T-helper 9 cell (primary cell): Measurements from ENCODE around the gene CYSTM1.
"Not testable (repeated sequence)": the region's sequence is repeated elsewhere in the genome, so short reads cannot be mapped to it uniquely, and the experiment has no call there.

ENCODE experiments used
- DNase-seq: peaks from one replicate; pipeline ENCODE4 v3.0.0-alpha.2; 2020

Gene CYSTM1

DNA sequence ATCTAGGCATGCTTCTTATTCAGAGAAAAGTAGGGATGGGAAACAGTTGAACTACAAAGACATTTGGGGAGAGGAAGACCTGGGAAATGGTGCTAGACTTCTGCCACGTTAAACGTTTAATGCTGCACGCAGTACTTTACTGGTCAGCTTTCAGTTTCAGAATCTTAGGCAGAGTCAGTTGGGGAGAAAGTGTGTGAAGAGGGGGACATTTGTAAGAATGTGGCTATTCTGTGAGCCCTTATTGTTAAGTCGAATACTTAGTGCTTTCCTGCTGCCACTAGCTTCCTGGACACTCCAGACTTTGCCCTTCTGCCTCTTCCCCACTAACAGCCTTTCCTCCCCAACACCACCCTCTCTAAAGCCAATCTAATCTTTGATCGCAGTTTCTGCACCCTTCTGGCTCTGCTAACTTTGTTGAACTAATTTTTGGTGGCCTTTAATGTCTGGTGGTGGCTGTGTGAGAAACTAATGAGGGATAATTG is 6.1 kb downstream of the CYSTM1 start:
- DNase-seq, result no peak

DNA sequence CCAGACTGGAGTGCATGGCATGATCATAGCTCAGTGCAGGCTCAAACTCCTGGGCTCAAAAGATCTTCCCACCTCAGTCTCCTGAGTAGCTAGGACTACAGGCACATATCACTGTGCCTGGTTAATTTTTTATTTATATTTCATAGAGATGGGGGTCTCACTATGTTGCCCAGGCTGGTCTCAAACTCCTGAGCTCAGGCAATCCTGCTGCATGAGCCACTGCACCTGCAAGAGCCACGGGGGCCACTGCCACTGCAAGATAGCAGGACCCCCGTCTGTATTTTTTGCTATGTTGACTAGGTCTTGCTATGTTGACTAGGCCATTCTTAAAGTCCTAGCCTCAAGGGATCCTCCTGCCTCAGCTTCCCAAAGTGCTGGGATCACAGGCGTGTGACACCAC is 6.5 kb downstream of the CYSTM1 start:
- DNase-seq, result no peak

DNA sequence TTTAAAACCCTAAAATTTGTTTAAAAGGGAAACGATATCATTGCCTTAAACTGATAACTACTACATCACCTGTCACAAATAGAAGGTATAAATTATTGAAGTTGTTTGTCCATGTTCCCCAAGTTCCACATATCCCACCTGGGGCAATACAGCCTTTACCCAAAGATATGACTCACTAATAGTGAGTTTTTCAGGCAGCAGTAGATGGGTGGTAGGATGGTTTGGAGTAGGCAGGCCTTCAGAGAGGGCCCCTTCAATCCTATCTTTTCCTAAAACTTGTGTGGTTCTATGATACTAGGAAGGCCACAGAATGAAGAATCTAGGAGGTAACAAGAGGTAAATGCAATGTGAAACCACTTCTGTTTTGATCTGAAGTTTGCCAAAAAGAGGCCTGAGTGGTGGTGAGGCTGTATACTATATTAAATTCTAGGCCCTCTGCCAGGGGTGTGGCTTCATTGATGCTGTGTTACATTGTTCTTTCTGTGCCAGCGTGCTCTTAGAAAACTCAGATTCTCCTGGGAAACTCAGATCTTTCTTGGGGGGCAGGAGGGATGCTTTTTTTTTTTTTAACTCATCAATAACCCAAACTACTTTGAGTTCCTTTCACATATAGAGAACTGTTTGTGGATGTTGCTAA is 7.2 kb downstream of the CYSTM1 start:
- DNase-seq, result no peak

DNA sequence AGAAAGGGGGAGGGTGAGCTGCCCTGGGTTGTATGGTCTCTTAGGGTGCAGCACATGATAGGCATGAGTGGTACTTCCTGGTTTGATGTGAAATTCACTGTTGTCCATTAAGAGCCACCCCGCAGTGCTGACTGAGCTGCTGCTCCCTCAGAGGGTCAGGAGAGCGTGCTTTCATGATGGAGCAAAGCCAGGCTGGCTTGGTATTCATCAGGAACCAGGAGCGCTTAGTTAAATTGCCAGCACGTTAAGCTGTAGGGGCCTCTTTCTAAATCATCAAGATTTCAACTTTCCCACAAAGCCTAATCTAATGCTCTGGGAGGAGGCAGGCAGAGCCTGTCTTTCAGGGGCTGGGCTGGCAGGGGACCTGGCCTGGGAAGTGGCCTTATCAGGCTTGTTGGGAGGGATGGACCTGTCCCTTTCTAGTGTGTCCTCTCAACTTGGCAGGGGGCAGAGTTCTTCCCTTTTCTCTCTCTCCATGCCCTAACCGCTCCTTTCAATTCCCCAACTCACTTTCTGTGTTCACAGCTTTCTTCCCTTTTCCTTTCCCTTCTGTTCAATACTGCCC is 7.9 kb downstream of the CYSTM1 start:
- no peak for DNase-seq

DNA sequence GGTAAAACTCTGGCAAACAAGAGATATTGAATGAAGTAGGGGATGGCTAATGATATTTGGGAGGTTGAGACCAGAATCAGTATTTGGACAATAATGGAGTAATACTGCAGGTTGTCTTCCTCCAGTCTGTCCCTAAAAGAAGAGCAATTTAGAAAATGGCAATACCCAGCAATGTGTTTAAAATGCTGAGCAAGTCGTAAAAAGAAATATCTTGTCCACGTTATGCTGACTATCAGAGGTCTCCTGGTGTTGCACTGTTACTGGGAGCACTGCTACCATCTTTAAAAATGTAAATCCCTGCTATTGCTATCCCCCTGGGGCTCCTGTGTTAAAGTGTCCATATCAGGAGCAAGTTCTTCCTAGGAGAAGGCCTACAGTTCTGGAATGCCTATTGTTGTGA is 10.4 kb downstream of the CYSTM1 start:
- no peak for DNase-seq

DNA sequence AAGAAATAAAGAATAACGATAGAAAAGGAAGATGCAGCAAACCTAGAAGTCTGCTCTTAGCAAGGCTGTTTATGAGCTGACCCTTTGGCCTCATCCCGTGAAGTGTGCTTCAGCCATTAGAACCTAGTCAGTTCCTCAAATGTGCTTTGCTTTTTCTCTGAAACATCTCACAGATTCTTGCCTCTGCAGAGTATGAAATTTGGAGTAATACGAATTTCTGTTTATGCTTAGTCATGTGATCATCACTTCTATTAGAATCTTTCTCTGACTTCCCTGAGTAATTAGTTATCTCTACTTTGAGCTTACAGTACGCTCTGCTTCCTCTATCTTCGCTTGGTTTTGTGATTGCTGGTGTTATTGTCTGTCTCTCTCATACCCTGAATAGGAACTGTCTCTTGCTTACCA is 11.3 kb downstream of the CYSTM1 start:
- DNase-seq, result no peak

DNA sequence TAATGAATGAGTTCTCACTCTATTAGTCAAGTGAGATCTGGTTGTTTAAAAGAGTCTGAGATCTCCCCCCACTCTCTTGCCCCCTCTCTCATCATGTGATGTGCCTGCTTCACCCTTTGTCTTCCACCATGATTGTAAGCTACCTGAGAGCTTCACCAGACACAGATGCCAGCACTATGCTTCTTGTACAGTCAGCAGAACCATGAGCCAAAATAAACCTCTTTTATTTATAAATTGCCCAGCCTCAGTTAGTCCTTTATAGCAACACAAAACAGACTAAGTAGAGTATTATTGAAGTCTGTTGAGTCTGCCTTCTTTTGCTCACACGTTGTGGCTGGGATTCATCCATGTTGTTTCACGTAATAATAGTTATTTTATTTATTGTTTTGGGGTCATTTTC is 14.3 kb downstream of the CYSTM1 start:
- no peak for DNase-seq

DNA sequence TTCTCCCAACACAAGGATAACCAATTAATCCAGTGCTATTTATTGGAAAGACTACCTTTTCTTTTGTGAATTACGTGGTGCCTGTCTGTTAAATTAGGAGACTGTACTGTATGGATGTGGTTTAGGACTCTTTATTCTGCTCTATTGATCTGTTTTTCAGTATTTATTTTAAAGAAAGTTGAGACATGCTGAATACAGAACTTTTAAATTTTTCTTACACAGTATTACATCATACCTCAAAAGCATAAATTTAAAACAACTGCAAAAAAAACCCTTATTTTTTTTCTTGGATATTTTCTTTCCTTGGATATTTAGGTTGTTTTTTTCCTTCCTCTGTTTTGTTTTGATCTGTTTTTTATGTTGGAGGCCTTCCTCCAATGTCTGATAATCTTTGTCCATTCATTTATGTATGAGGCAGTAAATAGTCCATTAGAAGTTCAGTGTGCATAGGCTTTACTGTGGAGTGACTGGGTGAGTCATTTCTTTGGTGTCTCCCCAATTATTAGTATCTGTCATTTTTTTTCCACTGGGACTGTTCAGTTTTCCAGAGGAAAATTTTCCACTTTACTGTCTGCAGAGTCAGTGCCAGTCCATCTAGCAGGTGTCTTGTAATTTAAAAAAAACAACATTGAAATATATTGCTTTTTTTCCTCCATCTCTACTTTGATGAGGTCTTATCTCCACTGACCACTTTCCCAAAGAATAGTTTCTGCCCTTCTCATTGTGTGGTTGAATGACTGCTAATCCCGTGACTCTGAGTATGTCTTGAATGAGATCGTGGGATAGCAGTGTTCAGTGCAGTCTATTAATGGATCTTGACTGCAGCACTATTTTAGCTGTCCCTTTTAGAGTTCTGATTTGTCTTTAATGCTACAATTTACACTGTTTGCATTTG is 15.2 kb downstream of the CYSTM1 start:
- no peak for DNase-seq

DNA sequence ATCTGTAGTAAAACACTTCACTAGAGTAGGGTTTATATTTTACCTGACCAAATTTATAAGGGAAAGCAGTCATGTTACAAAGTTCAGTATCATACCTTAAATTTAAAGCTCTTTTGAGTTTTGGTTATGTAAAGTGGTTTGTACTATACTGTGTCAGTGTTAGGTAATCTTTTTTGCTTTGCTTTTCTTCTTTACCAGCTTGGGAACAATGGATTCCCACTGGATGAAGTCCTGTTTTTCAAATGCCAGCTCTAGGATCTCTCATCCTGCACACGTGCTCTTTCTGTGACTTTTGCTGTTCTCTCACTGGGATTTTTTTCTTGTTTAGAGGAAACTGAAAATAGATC is 15.9 kb downstream of the CYSTM1 start:
- no peak for DNase-seq

DNA sequence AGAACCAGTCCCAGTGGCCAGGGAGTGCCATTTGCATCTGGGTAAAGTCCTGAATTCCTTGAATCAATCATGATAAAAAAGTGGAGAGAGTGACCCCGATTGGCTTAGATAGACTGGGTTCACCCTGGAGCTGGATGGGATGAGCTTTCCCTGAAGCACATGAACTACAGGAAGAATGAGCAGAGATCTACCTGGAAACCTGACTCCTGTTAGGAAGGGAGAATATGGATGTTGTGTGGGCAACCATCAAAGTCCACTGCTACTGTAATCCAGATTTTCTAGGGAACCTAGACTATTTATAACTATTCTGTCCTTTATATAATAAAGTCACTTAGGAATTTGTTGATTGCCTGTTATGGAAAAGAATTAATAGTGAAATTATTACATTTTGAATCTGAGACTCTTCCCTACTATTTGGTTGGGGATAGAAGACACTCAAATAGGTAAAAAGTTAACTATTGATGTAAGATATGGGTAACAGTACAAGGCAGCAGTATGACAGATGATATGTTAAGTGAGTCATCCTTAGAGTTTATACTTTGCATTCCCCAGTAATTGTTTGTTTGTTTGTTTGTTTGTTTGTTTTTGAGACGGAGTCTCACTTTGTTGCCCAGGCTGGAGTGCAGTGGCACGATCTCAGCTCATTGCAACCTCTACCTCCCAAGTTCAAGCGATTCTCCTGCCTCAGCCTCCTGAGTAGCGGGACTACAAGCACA is 17.9 kb downstream of the CYSTM1 start:
- DNase-seq, result no peak

DNA sequence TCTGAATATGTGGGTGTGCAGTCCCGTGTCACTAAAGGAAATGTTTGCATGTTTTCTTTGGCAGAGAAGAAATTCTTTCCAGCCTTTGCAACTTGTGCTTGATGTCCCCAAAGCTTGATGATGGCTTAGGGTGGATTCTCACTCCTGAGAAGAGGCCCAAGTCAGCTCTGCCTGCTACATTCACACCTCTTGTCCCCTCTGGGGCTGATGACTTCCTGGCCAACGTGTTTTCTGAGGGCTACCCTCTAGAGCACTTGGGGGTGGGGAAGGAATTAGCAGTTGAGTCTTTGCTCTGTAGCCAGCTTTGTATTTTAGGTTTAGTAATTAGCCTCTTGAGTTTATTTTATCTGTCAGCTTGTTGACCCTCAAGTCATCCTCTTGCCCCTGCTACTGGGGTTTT is 19.7 kb downstream of the CYSTM1 start:
- DNase-seq, result no peak

DNA sequence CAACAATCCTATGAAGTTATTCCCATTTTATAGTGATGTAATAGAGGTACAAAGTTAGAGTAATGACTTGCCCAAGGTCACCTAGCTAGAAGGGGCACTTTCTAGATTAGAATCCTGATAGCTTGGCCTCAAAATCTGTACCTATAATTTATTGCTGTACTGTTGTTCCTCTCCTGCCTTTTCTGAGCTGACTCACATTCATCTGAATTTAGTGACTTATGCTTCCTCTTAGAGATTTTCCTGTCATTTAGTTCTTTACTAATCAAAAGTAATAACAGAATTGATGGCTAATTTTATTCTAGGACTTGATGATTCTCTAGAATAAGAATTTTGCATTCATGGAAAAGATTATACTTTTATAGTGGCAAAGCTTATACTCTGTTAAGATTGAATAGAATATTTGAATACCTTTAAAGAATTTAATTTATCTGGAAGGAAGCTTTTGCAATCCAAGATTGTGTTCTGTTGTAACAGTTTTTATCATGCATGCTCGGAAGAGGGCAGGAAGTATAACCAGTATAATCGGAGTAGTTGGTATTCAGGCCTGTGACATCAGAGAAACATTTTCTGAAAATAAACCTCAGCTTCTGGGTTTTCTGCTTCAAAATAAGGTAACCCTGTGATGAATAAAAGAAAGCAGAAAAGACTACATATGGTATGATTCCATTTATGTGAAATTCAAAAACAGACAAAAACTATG is 21.3 kb downstream of the CYSTM1 start:
- DNase-seq, result no peak

DNA sequence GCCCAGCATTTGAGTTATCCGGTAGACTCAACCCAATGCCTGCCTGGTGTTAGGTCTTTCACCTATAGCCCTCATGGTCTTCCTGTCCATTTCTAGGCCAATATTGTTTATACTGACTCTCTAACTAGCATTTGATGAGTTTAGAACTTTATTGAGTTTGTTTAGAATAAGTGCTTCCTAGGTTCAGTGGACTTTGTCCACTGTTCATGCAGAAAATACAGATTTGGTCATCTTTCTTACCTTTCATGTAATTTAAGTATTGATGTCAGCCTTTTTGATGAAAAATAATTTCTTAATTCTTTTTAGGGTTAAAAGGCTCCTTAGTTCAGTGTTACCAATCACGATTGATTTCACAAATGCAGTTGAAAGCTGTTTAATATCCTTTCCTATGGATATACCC is 22.0 kb downstream of the CYSTM1 start:
- DNase-seq, result no peak

DNA sequence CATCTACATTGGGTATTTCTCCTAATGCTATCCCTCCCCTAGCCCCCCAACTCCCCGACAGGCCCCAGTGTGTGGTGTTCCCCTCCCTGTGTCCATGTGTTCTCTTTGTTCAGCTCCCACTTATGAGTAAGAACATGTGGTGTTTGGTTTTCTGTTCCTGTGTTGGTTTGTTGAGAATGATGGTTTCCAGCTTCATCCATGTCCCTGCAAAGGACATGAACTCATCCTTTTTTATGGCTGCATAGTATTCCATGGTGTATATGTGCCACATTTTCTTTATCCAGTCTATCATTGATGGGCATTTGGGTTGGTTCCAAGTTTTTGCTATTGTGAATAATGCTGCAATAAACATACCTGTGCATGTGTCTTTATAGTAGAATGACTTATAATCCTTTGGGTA is 23.9 kb downstream of the CYSTM1 start:
- DNase-seq, result not testable (repeated sequence)

DNA sequence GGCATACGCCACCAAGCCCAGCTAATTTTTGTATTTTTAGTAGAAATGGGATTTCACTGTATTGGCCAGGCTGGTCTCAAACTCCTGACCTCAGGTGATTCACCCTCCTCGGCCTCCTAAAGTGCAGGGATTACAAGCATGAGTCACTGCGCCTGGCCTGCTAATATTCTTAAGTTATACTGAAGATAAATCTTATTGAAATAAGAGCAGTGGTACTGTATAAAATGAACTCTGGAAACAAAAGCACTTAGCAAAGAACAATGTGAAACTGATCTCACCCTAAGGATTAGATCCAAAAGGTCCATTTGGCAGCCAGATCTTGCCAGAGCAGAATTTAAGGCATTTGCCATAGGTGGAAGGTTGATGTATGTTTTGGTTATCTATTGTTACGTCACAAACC is 27.1 kb downstream of the CYSTM1 start:
- DNase-seq, result no peak

DNA sequence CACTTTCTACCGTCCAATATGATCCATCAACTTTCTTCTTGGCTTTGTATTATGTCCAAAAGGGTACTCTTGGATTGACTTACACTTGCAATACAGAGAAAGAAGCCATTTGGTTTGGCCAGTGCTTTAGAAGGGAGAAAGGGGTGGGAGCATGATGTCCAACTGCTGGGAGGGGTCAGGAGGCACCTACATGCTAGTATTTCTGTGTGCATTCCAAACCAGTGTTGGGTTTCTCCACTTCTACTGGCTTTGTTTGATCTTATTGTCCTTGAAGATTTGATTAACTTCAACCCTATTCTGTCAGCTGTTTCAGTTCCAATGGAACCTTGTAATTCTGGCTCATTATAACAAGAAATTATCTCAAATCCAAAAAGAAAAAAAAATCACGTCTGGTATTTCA is 27.6 kb downstream of the CYSTM1 start:
- DNase-seq, result no peak

DNA sequence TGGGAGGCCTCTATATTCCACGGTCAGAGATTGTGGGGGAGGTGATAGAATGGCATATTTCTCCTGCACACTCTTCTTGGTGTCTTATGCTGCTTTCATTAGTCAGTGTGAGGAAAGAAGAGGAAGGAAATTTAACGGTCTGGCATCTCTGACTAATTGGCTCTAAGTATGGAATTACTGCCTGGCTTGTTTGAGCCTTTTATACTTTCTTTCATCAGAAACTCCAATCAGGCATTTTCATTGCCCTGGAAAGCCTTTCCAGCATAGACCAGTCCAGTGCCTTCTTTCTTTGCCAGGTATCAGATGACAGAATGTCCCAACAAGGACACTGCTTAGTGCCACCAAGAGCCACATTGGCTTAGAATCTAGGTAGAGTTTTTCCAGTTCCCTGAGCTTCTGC is 30.2 kb downstream of the CYSTM1 start:
- no peak for DNase-seq

DNA sequence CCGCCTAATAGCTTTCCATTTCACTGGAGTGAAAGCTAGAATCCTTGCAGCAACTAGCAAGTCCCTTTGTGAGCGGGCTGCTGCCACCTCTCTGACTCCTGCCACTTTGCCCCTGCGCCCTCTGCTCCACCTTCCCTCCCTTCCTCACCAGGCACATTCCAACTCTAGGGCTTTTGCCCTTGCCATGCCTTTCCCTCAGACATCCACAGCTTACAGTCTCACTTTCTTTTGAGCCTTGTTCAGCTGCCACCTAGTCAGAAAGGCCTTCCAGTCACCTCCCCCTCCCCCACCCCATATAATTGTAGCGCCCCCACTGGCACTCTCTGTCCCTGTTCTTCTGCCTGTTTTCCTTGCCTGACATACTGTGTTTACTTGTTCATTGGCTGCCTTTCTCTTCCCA is 31.0 kb downstream of the CYSTM1 start:
- DNase-seq, result no peak

DNA sequence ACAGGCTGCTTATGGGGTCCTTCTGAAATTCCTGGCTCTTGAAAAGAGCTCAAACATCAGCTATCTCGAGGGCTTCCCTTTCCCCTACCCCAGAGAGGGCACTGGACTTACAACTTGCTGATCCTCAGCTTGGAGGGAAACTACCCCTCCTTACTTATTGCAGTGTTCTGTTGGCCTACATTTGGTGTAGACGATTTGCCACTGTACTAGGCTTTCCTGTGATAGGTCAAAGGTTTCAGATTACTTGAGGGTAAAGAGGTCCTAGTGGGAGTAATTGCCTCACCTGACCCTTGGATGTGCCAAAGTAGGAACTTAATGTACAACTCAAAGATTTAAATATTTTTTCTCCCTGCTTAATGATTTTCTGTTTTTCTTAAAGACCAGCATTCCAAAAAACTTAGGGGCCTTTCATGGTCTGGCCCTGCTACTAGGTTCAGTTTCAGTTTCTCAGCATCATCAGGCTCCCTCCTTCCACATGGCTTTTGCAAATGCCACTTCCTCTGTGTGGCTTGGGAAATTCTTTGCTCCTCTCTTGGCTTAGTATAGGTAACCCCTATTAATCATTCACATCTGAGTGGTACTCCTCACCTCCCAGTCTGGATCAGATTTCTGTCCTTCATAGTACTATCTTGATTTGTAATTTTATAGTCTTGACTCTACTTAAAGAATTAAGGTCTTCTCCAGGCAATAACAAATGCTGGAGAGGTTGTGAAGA is 32.4 kb downstream of the CYSTM1 start:
- DNase-seq, result no peak

DNA sequence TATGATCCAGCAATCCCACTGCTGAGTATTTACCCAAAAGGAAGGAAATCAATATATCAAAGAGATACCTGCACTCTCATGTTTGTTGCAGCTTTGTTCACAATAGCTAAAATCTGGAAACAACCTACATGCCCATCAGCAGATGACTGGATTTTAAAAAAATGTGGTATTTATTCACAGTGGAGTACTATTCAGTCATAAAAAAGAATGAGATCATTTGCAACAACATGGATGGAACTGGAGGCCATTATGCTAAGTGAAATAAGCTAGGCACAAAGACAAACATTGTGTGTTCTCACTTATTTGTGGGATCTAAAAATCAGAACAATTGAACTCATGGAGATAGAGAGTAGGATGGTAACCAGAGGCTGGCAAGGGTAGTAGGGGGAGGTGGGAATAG is 33.1 kb downstream of the CYSTM1 start:
- no peak for DNase-seq

DNA sequence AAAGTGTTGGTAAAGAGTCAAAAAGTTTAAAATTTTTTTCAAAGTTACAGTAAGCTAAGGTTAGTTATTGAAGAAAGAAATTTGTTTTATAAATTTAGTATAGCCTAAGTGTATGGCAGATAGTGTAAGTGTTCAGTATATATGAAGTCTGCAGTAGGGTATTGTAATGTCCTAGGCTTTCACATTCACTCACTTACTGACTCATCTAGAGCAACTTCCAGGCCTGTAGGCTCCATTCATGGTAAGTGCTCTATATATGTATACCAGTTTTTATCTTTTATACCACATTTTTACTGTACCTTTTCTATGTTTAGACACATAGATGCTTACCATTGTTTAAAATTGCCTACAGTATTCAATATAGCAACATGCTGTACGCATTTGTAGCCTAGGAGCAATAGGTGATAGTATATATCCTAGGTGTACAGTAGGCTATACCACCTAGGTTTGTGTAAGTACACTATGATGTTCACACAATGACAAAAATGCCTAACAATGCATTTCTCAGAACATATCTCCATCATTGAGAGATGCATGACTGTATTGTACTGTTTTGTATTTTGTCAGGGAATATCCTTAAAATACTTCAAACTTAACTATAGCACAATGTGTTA is 38.5 kb downstream of the CYSTM1 start:
- DNase-seq, result no peak

DNA sequence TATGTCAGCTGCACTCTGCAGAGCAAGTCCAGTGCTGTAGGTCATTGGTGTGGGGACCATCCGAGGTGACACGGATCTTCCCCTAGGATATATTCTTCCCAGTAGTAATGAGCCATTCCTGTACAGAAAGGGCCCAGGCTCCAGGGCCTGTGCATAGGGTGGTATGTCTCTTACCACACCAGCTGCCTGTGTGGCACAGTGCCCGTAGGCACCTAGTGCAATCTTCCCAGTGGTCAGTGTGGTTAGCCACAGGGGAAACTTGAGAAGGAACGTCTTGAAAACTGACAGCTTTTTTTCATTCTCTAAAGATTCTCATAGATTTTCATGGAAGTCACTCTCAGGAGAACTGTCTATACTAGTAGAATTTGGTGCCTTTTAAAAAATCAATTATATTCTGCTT is 39.8 kb downstream of the CYSTM1 start:
- no peak for DNase-seq
